Ureter (tissue), 1 donor: ENCODE data around the gene MUC6. TPM values are rescaled to one million over a fixed set of nuclear protein-coding genes. Genes with fewer than 3 reads are reported as not detected.

Experiments
- DNase-seq: peaks from one replicate; pipeline ENCODE4 v3.0.0-alpha.2; 2020; ENCODE audit warnings: low spot score
- total RNA-seq: library from RNA; stranded (reverse); gene quantifications from one replicate; pipeline ENCODE4 v1.2.4, GENCODE V29; 2023
- donor health status: DM: yes; HTN: yes; CAD: no.

MUC6 gene
- total RNA-seq, 1 donor from 2014 or later, result not detected

GRCh38 chr11:1036931-1037330 is 413 bp upstream of the MUC6 start:
- DNase-seq, result no peak

DNA sequence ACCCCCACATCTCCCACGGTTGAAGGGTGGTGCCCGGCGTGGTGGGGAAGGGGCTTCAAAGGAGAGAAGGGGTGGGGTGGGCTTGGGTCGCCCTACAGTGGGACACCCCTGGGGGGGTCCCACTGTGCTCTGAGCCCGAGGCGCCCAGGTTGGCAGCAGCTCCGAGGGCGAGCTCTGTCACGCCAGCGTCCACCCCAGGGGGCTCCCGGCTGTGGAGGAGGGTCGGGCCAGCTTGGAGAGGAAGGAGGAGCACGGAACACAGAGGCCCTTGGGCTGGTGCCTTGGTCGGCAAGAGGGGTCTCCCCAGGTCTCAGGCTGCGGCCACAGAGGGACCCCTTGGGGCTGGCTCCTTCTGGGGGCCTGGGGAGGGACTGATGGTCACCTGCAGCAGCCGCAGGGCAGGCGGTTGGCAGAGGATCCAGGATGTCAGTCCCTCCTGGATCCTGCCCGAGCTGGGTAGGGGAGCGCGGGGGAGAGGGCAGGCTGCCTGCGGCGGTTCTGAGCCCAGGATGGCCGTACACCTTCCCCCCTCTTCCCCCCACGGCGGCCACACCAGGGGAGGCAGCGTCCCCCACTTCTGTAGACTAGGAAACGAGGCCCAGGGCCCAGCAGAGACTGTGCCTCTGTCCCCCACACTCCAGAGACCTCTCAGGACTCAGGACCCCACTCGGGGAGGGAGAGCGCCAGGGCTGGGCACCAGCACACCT is 788 bp downstream of the MUC6 start:
- DNase-seq, result no peak

DNA sequence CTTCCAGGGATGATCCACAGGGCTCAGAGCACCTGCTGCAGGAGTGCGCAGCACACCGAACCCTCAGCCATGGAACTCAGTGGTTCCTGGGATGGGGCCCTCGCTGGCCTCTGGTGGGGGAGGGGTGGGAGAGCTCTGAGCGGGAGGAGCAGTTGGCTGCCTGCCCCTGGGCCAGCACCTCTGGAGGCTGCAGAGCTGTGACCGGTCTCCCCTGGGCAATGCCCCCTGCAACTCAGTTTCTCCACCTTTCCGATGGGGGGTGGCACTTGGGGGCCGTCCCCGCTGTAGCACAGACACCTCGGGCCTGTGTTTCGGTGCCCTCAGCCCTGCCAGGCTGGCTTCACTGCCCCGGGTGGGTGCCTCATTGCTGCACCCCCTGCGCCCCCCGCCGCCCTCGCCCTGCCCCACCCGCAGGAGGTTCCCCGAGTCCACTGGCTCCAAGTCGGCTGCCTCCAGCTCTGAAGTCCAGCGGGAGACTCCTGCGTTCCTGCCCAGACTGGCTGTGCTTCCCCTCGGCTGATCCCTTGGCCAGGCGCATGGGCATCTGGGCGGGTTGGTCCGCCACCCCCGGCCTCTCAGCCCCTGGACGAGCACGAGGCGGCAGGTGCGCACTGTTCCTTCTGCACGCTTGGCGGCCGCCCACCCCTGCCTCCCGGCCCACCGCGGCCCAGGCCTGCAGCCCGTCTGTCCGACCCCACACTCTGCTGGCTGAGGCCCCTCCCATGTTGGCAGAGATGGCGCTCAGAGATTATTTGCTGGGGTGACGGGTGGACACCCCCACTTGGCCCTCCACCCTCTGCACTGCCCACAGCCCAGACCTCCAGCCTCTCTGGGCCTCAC is 1.8 kb downstream of the MUC6 start:
- no peak for DNase-seq

DNA sequence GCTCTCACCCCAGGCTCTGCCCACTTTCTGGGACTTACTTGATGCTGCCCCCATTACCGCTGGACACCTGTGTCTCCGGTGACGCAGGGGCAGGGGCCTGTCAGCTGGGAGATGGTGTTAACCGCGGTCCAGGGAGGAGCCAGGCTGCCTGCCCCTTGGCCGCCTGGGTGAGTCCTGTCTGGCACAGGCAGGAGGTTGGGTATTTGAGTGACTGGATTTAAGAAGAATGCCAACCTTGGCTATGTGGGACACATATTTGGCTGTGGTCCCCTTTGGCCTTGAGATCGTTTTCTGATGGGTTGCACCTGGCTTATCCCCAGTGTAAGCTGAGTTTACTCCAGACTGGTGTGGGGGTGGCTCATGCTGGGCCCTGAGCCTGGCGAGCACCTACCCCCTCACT is 2.5 kb downstream of the MUC6 start:
- DNase-seq, result no peak

DNA sequence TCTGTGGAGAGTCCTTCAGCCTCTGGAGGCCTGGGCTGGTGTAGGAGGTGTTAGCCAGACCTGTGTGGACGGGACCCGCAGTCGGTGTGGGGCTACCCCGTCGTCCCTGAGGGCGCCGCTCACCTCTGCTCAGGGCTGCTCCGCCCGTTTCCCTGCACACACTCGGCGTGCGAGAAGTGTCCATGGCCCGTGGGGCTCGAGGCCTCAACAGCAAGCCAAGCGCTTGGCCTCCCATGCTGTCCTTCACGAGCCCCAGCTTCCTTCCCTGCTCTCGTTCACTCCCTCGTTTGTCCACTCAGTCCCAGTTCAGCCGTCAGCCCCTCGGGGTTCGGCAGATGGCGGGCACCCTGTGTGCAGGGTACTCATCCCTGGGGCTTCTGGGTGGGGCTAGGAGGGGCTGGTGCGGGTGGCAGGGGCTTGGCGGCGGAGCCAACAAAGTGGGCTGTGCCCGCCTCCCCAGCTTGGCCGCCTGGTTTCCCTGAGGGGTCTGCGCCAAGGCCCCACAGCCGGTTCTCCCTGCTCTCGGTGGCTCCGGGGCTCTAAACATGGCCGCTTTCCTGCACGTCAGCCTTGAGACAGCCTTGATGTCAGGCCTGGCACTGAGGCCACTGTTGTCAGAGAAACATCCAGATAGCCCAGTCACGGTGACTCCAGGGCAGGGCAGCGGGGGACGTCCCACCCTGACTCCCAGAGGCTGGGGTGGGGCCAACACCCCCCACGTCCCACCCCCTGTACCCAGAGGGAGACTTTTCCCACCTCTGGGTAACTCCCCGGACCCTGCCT is 3.3 kb downstream of the MUC6 start:
- DNase-seq, result no peak

DNA sequence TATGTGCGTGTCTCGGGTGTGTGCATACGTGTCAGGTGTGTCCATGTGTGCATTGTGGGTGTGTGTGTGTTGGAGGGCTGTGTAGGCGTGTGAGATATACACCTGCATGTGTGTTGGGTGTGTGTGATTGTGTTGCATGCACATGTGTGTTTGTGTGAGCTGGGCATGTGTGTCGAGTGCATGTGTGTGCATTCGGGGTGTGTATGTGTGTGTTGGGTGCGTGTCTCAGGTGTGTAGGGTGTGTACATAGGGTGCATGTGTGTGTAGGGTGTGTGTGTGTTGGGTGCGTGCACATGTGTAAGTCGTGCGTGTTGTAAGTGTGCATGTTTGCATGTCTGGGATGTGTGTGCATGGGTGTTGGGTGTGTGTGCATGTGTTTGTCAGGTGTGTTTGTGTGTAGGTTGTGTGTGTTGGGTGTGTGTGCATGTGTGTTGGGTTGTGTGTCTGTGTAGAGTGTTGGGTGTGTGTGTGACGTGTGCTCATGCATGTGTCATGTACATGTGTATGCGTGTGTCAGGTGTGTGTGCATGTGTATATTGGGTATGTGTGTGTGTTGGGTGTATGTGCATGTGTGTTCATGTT is 4.1 kb downstream of the MUC6 start:
- no peak for DNase-seq

- DNase-seq, result no peak
These were observed 5.2 kb downstream of the MUC6 start for GRCh38 chr11:1031121-1031899.

DNA sequence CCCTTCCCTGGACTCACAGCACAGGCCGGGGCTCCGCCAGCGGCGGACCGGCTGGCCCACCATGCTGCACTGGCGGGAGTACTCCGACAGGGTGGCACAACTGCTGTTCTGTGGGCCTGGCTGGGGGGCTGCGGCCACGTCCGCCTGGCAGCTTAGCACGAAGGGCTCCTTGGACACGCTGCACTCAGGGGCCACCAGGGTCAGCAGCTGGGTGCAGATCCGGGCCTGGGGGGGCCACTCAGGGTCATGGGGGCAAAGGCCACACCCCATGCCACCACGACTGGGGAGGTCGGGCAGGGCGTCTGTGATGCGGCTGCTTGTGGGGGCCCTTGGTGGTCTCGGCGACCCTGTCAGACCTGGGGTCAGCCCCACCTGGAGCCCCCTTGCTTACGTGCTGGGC is 6.0 kb downstream of the MUC6 start:
- no peak for DNase-seq

- DNase-seq, result no peak
These were observed 6.4 kb downstream of the MUC6 start for GRCh38 chr11:1030086-1030485.

DNA sequence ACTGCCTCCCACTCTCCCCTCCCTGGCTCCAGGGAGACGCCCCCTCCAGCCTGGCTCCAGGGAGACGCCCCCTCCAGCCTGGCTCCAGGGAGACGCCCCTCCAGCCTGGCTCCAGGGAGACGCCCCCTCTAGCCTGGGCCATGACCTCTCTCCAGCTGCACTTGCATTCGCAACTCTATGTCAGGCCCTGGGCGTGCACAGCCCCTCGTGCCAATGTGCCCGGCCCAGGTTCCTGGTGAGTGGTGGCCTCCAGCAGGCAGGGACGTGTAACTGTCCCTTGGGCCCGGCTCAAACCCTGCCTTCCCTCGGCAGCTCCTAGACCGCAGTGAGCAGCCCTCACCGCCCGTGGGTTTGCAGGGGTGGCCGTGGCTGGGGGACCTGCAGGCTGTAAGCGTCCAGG is 6.9 kb downstream of the MUC6 start:
- DNase-seq, result no peak

GRCh38 chr11:1029051-1029450 is 7.5 kb downstream of the MUC6 start:
- DNase-seq, result no peak

GRCh38 chr11:1028616-1029015 is 7.9 kb downstream of the MUC6 start:
- no peak for DNase-seq

GRCh38 chr11:1028291-1028540 is 8.3 kb downstream of the MUC6 start:
- DNase-seq, result no peak

- no peak for DNase-seq
These were observed 8.8 kb downstream of the MUC6 start for GRCh38 chr11:1027483-1028290.

DNA sequence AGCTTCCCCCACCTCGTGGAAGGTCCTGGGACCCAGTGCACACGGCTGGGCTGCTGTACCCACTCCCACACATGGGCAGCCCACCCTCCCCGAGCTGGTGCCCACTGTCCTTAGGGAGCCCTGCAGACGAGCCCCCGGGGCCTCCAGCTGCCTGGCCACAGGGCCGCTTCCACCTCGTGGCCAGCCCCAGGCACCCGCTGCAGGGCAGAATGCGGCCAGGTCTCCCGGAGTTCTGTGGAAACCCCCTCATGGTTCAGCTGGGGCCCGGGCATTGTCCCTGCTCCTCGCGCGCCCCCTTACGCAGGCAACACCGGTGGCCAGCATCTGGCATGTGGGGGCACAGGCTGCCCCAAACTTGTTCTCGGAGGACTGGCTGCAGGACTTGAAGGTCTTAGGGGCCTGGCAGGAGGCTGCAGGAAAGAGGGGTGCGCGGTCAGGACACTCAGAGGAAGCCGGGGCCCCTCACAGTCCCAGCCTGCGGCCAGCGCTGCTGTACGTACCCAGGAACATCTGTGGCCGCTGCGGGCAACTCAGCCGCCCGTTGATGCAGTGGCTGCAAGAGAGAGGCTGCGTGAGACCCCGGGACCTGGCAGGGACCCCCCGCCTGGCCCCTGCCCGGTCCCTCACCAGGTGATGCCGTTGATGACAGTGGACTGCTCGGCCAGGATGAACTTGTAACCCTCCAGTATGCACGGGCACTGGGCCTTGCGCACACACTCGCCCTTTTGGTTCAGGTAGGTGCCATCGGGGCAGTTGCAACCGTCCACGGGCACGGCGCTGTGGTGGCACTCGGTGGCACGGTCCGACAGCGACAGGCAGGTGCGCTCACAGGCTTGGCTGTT is 9.7 kb downstream of the MUC6 start:
- no peak for DNase-seq

GRCh38 chr11:1026163-1026450 is 10.4 kb downstream of the MUC6 start:
- DNase-seq, result no peak

DNA sequence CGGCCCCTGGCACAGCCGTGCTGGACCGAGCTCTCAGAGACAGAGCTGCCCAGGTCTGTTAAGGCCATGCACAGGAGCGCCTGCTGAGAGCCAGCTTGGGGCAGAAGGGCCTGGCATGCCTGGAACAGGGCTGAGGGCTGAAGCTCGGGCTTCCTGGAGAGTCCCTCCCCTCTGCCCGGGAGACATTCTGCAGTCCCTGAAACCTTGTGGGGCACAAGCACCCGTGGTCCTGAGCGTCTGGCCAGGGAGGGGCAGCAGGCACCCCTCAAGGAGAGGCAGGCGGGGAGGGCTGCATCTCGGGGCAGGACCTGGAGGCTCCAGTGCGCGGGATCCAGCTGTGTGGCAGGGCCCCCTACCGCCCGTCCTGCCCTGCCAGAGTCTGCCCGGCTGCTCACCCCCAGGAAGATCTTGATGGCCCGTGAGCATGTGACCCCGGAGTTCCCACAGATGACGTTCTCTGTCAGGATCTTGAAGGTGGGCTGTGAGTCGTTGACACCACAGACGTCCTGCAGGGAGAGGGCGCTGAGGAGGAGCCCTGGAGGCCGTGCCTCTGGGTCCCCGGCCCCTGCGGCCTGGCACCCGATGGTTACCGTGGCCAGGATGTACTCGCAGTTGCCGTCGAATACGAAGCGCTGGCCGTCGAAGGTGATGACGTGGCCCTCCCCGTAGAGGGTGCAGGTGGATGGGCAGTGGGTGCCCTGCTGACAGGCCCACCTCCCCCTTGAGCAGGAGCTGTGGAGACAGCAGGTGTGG is 10.9 kb downstream of the MUC6 start:
- DNase-seq, result no peak

DNA sequence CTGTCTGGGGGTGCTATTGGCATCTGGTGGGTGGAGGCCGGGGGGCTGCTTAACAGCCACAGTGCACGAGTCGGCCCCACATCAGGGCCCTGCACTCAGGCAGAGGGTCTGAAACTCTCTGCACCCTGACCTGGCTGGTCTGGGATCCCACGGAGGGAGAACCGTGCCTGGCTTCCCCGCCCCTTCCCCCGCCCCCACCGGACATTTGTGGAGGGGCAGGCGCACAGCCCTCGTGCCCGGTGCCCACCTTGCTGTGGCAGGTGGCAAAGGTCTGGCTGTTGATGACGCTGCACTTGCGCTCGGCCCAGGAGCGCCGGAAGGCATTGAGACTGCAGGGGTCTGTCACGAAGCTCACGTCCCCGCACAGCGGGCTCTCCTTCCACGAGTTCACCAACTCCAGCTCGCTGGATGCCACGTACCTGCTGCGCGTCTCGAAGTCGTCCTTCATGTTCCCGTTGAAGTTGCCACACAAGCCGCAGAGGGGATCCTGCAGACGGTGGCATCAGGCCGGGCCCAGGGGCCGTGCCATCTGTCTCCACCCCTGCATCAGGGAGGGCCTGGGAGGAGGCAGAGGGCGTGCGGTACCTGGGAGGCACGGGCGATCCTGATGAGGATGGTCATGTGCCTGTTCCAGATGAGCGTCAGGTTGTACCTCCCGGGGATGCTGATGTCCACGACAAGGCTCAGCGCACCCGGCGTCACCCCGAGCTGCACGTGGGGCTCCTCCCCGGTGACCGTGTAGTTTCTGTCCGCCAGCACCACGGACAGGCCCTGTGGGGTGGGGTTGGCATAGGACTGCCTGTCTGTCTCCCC is 11.7 kb downstream of the MUC6 start:
- DNase-seq, result no peak
